Measurements from ENCODE around the gene PRDM8. TPM values are rescaled to one million over a fixed set of nuclear protein-coding genes. Genes with fewer than 3 reads are reported as not detected.

Gene PRDM8
- total RNA-seq, 2 donors from 2014 or later = 26.6 to 58.0 TPM

- WGBS = 60% methylated on average over 4 of the region's 4 CpGs
- no peaks in the 10 kb centered on the region for H3K27me3 ChIP-seq (replicated peaks; ENCODE audit: insufficient read depth)
- no peaks in the 10 kb centered on the region for H3K9me3 ChIP-seq
- no peaks in the 10 kb centered on the region for H3K4me1 ChIP-seq (replicated peaks)
- intact Hi-C loops (cut with DNase I) = no loop called here
- no peak overlapping the region for H3K27ac ChIP-seq
- H3K36me3 ChIP-seq = no peaks in the 10 kb centered on the region
- no peak for DNase-seq (ENCODE audit: low spot score)
- H3K4me3 ChIP-seq = no peak overlapping the region
- TF ChIP-seq POLR2AphosphoS5 (IDR thresholded peaks at IDR 0.05) = no peak
- TF ChIP-seq POLR2A (IDR thresholded peaks at IDR 0.05) = no peak
- no peak for TF ChIP-seq CTCF (IDR thresholded peaks at IDR 0.05)
Measured at GRCh38 chr4:80253510-80253909, 56.2 kb downstream of the PRDM8 start.

Other genes with a start within 250 kb of the PRDM8 start
- gene ANTXR2, start 124.3 kb upstream of the PRDM8 start, total RNA-seq = 100 to 1,000 TPM in 1 of 2 donors, 10 to 100 TPM in 1; 86.1 to 133 TPM
- gene FGF5, start 69.2 kb downstream of the PRDM8 start, total RNA-seq = not detected
- under 1 TPM in 1 of 2 donors, not detected in 1; 0.17 TPM for gene CFAP299, start 138.2 kb downstream of the PRDM8 start, total RNA-seq

Measured in prostate gland (tissue), 2 donors.